Sigmoid colon (tissue), 3 donors: ENCODE data around the gene BANP.

ENCODE experiments used
- CTCF ChIP-seq, 4 experiments: fragments of 450-650 bp in 3 of 4; fragments of 200-600 bp in 1 of 4; IDR thresholded peaks; one replicate each; pipeline ENCODE4 v1.5.1; 2016 to 2019; ENCODE audit warnings: antibody characterized with exemption in 4 of 4, mild to moderate bottlenecking in 3 of 4, moderate library complexity in 2 of 4
- POLR2A ChIP-seq, 2 donors: fragments of 450-650 bp; IDR thresholded peaks; one replicate each; pipeline ENCODE4 v1.6.1; 2016; ENCODE audit warnings: antibody characterized with exemption in 2 of 2, mild to moderate bottlenecking in 2 of 2, moderate library complexity in 2 of 2

DNA sequence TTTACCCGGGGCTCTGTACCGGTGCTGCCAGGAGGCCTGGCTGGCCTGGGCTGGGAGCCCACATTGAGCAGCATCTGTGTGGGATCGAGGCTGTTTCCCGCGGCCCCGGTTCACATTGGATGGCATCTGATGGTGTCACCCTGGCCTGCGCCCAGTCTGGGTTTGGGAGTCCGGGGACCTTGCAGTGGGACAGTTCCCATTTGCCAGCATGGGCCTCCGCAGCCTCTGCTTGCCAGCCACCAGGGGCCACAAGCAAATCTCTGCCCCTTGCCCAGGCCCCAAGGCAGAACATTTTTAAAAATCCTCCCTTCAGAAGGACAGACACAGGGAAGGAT lies 64.5 kb downstream of the BANP start:
- TF ChIP-seq CTCF (IDR thresholded peaks at IDR 0.05) = no peak
- no peak for TF ChIP-seq POLR2A (IDR thresholded peaks at IDR 0.05)
